ENCODE results near the gene GSTCD. TPM values are rescaled to one million over a fixed set of nuclear protein-coding genes. Genes with fewer than 3 reads are reported as not detected.

Gene GSTCD
- total RNA-seq, 1 donor from 2014 or later: 7.4 TPM

- no peak for DNase-seq (ENCODE audit: low spot score)
- Mint-ChIP-seq H3K9me3 (ENCODE audit: low read depth) (no peaks in the 10 kb centered on the region), H3K27me3 (ENCODE audit: low read depth) (peaks cover 87% of the 10 kb centered on the region), H3K27ac (ENCODE audit: unreplicated experiment) (no peak overlapping the region), H3K4me1 (ENCODE audit: low read depth) (peaks cover 12% of the 10 kb centered on the region), H3K4me3 (ENCODE audit: unreplicated experiment) (peak overlapping the region; percentile 71), H3K36me3 (ENCODE audit: low read depth) (peaks cover 2% of the 10 kb centered on the region)
- TF ChIP-seq CTCF (IDR thresholded peaks at IDR 0.05): no peak
These were observed 187.9 kb downstream of the GSTCD start for GRCh38 chr4:105896461-105896942.

Other genes with a start within 250 kb of the GSTCD start
- gene PPA2, start 234.7 kb upstream of the GSTCD start, total RNA-seq: 58.6 to 67.9 TPM (median 61.9 TPM) in 3 replicates
- gene ARHGEF38, start 156.2 kb upstream of the GSTCD start, total RNA-seq: not detected in 3 replicates
- gene INTS12, start 95 bp upstream of the GSTCD start, total RNA-seq: 19.8 to 20.8 TPM (median 19.8 TPM) in 3 replicates
- gene NPNT, start 186.7 kb downstream of the GSTCD start, total RNA-seq: 2.7 to 3.2 TPM (median 2.8 TPM) in 3 replicates

Data from chondrocyte (in vitro differentiated cells).